Calu3 (cell line): ENCODE measurements around the gene MTUS2. TPM values are rescaled to one million over a fixed set of nuclear protein-coding genes. Genes with fewer than 3 reads are reported as not detected.

Source experiments
- BruUV-seq: library from RNA; stranded (reverse); fragments of 400-500 nt; replicated peaks from 2 replicates; lab custom pipeline; 2021; lab: Mats Ljungman, UMichigan
- CTCF ChIA-PET: fragments of 300-600 bp; sonication (Branson Sonifier 250); formaldehyde crosslinking; loops from one replicate; lab custom pipeline; 2022; ENCODE audit warnings: antibody characterized with exemption; lab: Charles Lee
- DNase-seq: peaks from one replicate; pipeline ENCODE4 v3.0.0; 2022
- H3K27ac Mint-ChIP-seq: one replicate; pipeline ENCODE4 v1.8.0; 2022; ENCODE audit warnings: mixed read lengths; ENCODE audit not compliant: unreplicated experiment
- H3K27me3 Mint-ChIP-seq: one replicate; pipeline ENCODE4 v1.8.0; 2022; ENCODE audit warnings: mixed read lengths; ENCODE audit not compliant: unreplicated experiment
- H3K36me3 Mint-ChIP-seq: one replicate; pipeline ENCODE4 v1.8.0; 2022; ENCODE audit warnings: mild to moderate bottlenecking, moderate library complexity, mixed read lengths; ENCODE audit not compliant: insufficient read depth, unreplicated experiment
- H3K4me1 Mint-ChIP-seq: one replicate; pipeline ENCODE4 v1.8.0; 2022; ENCODE audit warnings: mild to moderate bottlenecking, low read depth, mixed read lengths; ENCODE audit not compliant: unreplicated experiment
- H3K4me3 Mint-ChIP-seq: one replicate; pipeline ENCODE4 v1.8.0; 2022; ENCODE audit warnings: mild to moderate bottlenecking, low read depth, moderate library complexity, mixed read lengths; ENCODE audit not compliant: unreplicated experiment
- H3K9me3 Mint-ChIP-seq: one replicate; pipeline ENCODE4 v1.8.0; 2022; ENCODE audit warnings: low read depth, mixed read lengths; ENCODE audit not compliant: unreplicated experiment
- intact Hi-C: fragments of 100-400 bp; cut with micrococcal nuclease; formaldehyde crosslinking; loops from one replicate; pipeline ENCODE4 v1.10.0; 2022; ENCODE audit not compliant: unreplicated experiment
- total RNA-seq: library from RNA; stranded (reverse); gene quantifications from 2 replicates; pipeline ENCODE4 v1.2.3, GENCODE V29; 2022
- TF ChIP-seq, protein P1 (sequence below): fragments of 200-600 bp; IDR thresholded peaks from one replicate; pipeline ENCODE4 v1.8.0; 2022; ENCODE audit warnings: antibody characterized with exemption; ENCODE audit not compliant: unreplicated experiment

The MTUS2 gene
- total RNA-seq, 1 experiment from 2014 or later = not detected

GRCh38 chr13:29165216-29165615, 345.1 kb downstream of the MTUS2 start:
- intact Hi-C loops = no loop called here
- DNase-seq = no peak
- Mint-ChIP-seq H3K36me3 (no peaks in the 10 kb centered on the region), H3K9me3 (peaks cover 10% of the 10 kb centered on the region), H3K4me3 (no peak overlapping the region), H3K27me3 (no peaks in the 10 kb centered on the region), H3K4me1 (no peaks in the 10 kb centered on the region), H3K27ac (no peak overlapping the region)
- no TSS peak for BruUV-seq
- CTCF ChIA-PET = no interaction called here
- TF ChIP-seq, protein P1, sequence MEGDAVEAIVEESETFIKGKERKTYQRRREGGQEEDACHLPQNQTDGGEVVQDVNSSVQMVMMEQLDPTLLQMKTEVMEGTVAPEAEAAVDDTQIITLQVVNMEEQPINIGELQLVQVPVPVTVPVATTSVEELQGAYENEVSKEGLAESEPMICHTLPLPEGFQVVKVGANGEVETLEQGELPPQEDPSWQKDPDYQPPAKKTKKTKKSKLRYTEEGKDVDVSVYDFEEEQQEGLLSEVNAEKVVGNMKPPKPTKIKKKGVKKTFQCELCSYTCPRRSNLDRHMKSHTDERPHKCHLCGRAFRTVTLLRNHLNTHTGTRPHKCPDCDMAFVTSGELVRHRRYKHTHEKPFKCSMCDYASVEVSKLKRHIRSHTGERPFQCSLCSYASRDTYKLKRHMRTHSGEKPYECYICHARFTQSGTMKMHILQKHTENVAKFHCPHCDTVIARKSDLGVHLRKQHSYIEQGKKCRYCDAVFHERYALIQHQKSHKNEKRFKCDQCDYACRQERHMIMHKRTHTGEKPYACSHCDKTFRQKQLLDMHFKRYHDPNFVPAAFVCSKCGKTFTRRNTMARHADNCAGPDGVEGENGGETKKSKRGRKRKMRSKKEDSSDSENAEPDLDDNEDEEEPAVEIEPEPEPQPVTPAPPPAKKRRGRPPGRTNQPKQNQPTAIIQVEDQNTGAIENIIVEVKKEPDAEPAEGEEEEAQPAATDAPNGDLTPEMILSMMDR = no peak

DNA sequence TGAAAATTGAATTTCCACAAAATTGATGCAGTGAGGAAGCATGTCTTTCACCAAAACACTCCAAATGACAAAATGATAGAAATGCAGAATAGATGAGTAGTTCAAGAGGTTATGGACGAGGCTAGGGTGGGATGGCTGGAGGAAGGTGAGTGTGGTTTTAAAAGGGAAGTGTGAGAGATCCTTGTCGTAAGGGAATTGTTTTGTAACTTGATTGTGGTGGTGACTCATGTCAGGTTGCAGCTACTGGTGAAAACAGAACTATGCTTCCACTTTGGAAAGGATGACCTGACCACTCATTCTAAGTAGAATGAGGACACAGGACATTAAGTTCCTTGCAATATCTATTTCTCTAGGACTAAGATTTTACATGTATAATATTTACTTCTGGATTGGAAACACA, 345.7 kb downstream of the MTUS2 start:
- Mint-ChIP-seq H3K36me3 (no peaks in the 10 kb centered on the region), H3K9me3 (peaks cover 10% of the 10 kb centered on the region), H3K4me3 (no peak overlapping the region), H3K27ac (no peak overlapping the region), H3K4me1 (no peaks in the 10 kb centered on the region), H3K27me3 (no peaks in the 10 kb centered on the region)
- intact Hi-C loops = no loop called here
- CTCF ChIA-PET = no interaction called here
- no peak for DNase-seq
- no TSS peak for BruUV-seq
- TF ChIP-seq, protein P1 = no peak

DNA sequence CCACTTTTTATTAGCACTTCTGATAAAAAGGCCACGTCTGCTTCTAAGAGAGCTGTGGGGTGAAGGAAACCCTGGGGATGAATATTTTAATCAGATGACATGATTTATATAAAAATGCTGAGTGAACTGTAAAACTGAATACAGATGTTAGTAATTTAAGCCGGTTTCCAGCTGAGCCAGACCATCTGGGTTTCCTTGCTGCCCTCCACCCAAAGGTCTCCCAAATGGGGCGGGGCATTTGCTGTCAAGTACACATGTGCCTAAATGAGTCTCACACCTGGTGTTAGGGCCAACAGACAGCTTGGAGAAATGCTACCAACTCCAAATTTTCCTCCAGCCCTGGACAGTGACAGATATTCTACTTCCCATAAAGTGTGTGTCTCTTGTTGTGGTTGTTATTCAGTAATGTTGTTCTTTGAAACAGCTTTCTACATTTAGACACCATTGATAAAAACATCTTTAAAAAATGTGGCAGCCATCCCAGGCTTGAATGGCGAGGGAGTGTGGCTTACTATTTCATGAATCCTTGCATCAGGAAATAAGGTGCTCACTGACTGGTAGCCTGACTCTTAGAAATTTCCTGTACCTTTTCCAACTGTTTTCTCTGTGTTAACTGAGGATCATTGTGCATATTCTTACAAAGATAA, 350.4 kb downstream of the MTUS2 start:
- intact Hi-C loops = no loop called here
- Mint-ChIP-seq H3K9me3 (peaks cover 3% of the 10 kb centered on the region), H3K36me3 (no peaks in the 10 kb centered on the region), H3K4me3 (no peak overlapping the region), H3K4me1 (no peaks in the 10 kb centered on the region), H3K27me3 (no peaks in the 10 kb centered on the region), H3K27ac (no peak overlapping the region)
- TF ChIP-seq, protein P1 = no peak
- CTCF ChIA-PET = no interaction called here
- no peak for DNase-seq
- no TSS peak for BruUV-seq

DNA sequence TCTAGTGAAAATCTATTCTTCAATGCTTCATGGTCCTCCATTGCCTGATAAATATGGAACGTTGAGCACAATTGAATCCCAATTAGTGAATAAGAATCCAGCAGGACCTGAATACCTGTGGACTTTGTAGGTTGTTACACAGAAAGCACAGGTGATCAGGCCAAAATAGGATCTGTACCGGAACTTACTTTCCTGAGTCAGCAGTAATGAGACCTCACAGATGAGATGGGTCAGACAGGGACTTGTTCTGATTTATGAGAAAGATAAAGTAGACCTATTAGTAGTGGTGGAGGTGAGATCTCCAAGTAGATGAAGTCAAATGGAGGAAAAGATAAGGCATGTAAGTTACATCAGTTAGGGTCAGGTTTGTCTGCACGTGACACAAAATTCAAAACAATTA, 351.1 kb downstream of the MTUS2 start:
- DNase-seq = no peak
- Mint-ChIP-seq H3K4me3 (no peak overlapping the region), H3K27me3 (no peaks in the 10 kb centered on the region), H3K4me1 (no peaks in the 10 kb centered on the region), H3K9me3 (peaks cover 5% of the 10 kb centered on the region), H3K27ac (no peak overlapping the region), H3K36me3 (no peaks in the 10 kb centered on the region)
- TF ChIP-seq, protein P1 = no peak
- CTCF ChIA-PET = no interaction called here
- intact Hi-C loops = no loop called here
- no TSS peak for BruUV-seq
